ENCODE data around the gene RIN3. TPM values are rescaled to one million over a fixed set of nuclear protein-coding genes. Genes with fewer than 3 reads are reported as not detected.

Gene RIN3
- total RNA-seq, 1 experiment from 2014 or later, result 1.5 TPM

DNA sequence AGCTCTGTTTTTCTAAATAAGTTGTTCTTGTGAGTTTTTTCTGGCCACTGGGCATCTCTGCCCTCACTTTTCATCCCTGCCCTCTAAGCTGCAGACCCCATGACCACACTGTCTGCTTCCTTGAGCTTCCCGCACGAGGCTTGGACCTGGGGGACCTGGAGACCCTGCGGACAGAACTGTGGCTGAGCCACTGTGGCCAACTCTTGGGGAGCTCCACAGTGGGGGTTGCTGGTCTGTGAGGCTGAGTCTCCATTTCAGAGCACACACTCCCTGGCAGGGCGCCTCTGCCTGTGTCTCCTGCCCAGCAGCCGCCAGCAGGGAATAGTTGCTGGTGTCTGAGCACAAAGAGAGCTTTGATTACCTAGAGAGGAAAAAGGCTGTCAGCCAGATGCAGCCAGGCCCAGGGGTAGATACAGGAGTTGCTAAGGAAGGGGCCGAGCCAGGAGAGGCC, 13.1 kb upstream of the RIN3 start:
- no peak overlapping the region for H2BK12ac ChIP-seq (ENCODE audit: insufficient read length, low read depth, low read length)
- no peaks in the 10 kb centered on the region for H3K9me3 ChIP-seq (ENCODE audit: control insufficient read depth, low read depth, low read length)
- H4K91ac ChIP-seq (ENCODE audit: insufficient read length, low read depth, low read length), result no peak overlapping the region
- Mint-ChIP-seq H3K4me1 (peaks cover 16 to 19% of the 10 kb centered on the region in 2 experiments), H3K4me3 (no peak overlapping the region), H3K27ac (peak overlapping the region in 2 of 3 experiments; percentile 57 to 61; a peak in 1 of 7 replicates), H3K27me3 (ENCODE audit: low read depth) (peaks cover 6% of the 10 kb centered on the region), H3K36me3 (ENCODE audit: insufficient read depth in 1 of 3, low read depth in 3 of 3) (no peaks in the 10 kb centered on the region), H3K9me3 (0 out of 5 replicates have a peak, but pooled peaks cover 0 to 2% of the 10 kb centered on the region in 2 experiments)
- no peaks in the 10 kb centered on the region for H3K23me2 ChIP-seq (ENCODE audit: insufficient read length, low read depth, low read length, poor library complexity, severe bottlenecking)
- H3K23ac ChIP-seq (ENCODE audit: insufficient read length, low read depth, low read length), result no peak overlapping the region
- H3K14ac ChIP-seq (ENCODE audit: insufficient read depth, low read length), result no peak overlapping the region
- H4K5ac ChIP-seq (ENCODE audit: insufficient read length, low read depth, low read length), result no peak overlapping the region
- H3K9ac ChIP-seq (ENCODE audit: extremely low read depth, insufficient read length, low read length), result no peak overlapping the region
- no peak overlapping the region for H3K4ac ChIP-seq (ENCODE audit: low read depth, low read length)
- H2BK5ac ChIP-seq (ENCODE audit: insufficient read length, low read length), result no peak overlapping the region
- H2BK20ac ChIP-seq (ENCODE audit: low read depth, low read length, poor library complexity, severe bottlenecking), result no peak overlapping the region
- no peak overlapping the region for H4K8ac ChIP-seq (replicated peaks; ENCODE audit: insufficient read length, low read depth, low read length)
- no peaks in the 10 kb centered on the region for H3K27me3 ChIP-seq (ENCODE audit: insufficient read depth, low read length)
- no peaks in the 10 kb centered on the region for H4K20me1 ChIP-seq (ENCODE audit: control insufficient read depth, insufficient read depth, insufficient read length)
- no peak overlapping the region for H2BK15ac ChIP-seq (ENCODE audit: low read depth, low read length)
- H3T11ph ChIP-seq (ENCODE audit: low read length), result no peak overlapping the region
- no peaks in the 10 kb centered on the region; the same call in 1 of the 2 replicates for H3K4me1 ChIP-seq (ENCODE audit: insufficient read depth, low read length)
- no peak overlapping the region for H2AK5ac ChIP-seq (ENCODE audit: insufficient read length, low read length)
- H3K4me2 ChIP-seq (ENCODE audit: insufficient read depth, insufficient read length, low read length), result no peak overlapping the region
- no peaks in the 10 kb centered on the region for H3K79me1 ChIP-seq (ENCODE audit: insufficient read depth, low read depth, low read length, poor library complexity, severe bottlenecking)
- TF ChIP-seq, protein P1, sequence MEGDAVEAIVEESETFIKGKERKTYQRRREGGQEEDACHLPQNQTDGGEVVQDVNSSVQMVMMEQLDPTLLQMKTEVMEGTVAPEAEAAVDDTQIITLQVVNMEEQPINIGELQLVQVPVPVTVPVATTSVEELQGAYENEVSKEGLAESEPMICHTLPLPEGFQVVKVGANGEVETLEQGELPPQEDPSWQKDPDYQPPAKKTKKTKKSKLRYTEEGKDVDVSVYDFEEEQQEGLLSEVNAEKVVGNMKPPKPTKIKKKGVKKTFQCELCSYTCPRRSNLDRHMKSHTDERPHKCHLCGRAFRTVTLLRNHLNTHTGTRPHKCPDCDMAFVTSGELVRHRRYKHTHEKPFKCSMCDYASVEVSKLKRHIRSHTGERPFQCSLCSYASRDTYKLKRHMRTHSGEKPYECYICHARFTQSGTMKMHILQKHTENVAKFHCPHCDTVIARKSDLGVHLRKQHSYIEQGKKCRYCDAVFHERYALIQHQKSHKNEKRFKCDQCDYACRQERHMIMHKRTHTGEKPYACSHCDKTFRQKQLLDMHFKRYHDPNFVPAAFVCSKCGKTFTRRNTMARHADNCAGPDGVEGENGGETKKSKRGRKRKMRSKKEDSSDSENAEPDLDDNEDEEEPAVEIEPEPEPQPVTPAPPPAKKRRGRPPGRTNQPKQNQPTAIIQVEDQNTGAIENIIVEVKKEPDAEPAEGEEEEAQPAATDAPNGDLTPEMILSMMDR (conservative IDR thresholded peaks at IDR 0.05), result no peak
- H3K27ac ChIP-seq (ENCODE audit: insufficient read length, low read depth, low read length), result no peak overlapping the region
- H3K79me2 ChIP-seq (ENCODE audit: insufficient read depth, low read length), result no peaks in the 10 kb centered on the region
- H2AFZ ChIP-seq (ENCODE audit: low read length), result no peak overlapping the region
- H2BK120ac ChIP-seq (ENCODE audit: low read depth, low read length, poor library complexity, severe bottlenecking), result no peak overlapping the region
- WGBS (ENCODE audit: extremely low coverage, insufficient read length, low lambda C conversion rate), result no CpG with 5 or more reads among the region's 6 CpGs
- no peak overlapping the region for H3K56ac ChIP-seq (ENCODE audit: insufficient read length, low read depth, low read length)
- DNase-seq, result peak; percentile 42
- H3K18ac ChIP-seq (ENCODE audit: insufficient read length, low read depth, low read length), result no peak overlapping the region
